DND-41 (cell line): ENCODE measurements around the gene AGXT.

Experiments
- ATAC-seq: fragments of 200-7000 bp; cut with Tn5 transposase; 3 replicates; pipeline ENCODE4 v1.9.1; 2021; ENCODE audit warnings: low read depth; ENCODE audit not compliant: insufficient read depth
- DNase-seq: peaks from one replicate; pipeline ENCODE4 v3.0.0-alpha.2; 2020
- H2AFZ ChIP-seq: 2 replicates; pipeline ENCODE4 v1.6.0; 2012; ENCODE audit warnings: low read depth, low read length
- H3K27ac ChIP-seq: 2 replicates; pipeline ENCODE4 v1.5.1; 2012; ENCODE audit warnings: low read length, inconsistent platforms
- H3K27me3 ChIP-seq: fragments of 200-600 bp; sonication (generic); 2 replicates; pipeline ENCODE4 v1.6.0; 2012; ENCODE audit warnings: low read length, mild to moderate bottlenecking, inconsistent platforms; ENCODE audit not compliant: insufficient read depth, poor library complexity
- H3K36me3 ChIP-seq: 2 replicates; pipeline ENCODE4 v1.5.1; 2012; ENCODE audit warnings: low read length, inconsistent platforms; ENCODE audit not compliant: insufficient read depth
- H3K4me1 ChIP-seq: 2 replicates; pipeline ENCODE4 v1.5.1; 2012; ENCODE audit warnings: mild to moderate bottlenecking, low read length; ENCODE audit not compliant: insufficient read depth
- H3K4me2 ChIP-seq: 2 replicates; pipeline ENCODE4 v1.6.0; 2012; ENCODE audit warnings: mild to moderate bottlenecking, moderate library complexity, low read length, inconsistent platforms; ENCODE audit not compliant: insufficient read depth
- H3K4me3 ChIP-seq, 2 experiments: fragments of 200-600 bp in 1 of 2; shearing (Covaris generic) in 1 of 2; 2 replicates each; pipeline ENCODE4 v1.5.1; 2012 to 2016; ENCODE audit warnings: inconsistent platforms in 2 of 2, low read length in 2 of 2, mild to moderate bottlenecking in 2 of 2, low read depth in 1 of 2, moderate library complexity in 1 of 2
- H3K79me2 ChIP-seq: 2 replicates; pipeline ENCODE4 v1.6.0; 2012; ENCODE audit warnings: low read length, inconsistent platforms; ENCODE audit not compliant: insufficient read depth
- H3K9ac ChIP-seq: 2 replicates; pipeline ENCODE4 v1.6.0; 2012; ENCODE audit warnings: low read depth, mild to moderate bottlenecking, inconsistent platforms, low read length, moderate library complexity
- H3K9me3 ChIP-seq: 2 replicates; pipeline ENCODE4 v1.5.1; 2012; ENCODE audit warnings: low read length, moderate library complexity, mild to moderate bottlenecking, inconsistent platforms; ENCODE audit not compliant: insufficient read depth, severe bottlenecking
- H4K20me1 ChIP-seq: 2 replicates; pipeline ENCODE4 v1.6.0; 2012; ENCODE audit warnings: low read length; ENCODE audit not compliant: insufficient read depth
- EZH2 ChIP-seq: IDR thresholded peaks from 3 replicates; pipeline ENCODE4 v1.6.1; 2012; ENCODE audit warnings: borderline replicate concordance, low read depth, mild to moderate bottlenecking, moderate library complexity, low read length, inconsistent platforms; ENCODE audit not compliant: severe bottlenecking
- TF ChIP-seq, protein P1 (sequence below): IDR thresholded peaks from 2 replicates; pipeline ENCODE4 v1.5.1; 2012; ENCODE audit warnings: borderline replicate concordance, low read length, moderate library complexity, mild to moderate bottlenecking; ENCODE audit not compliant: poor library complexity, severe bottlenecking; ENCODE audit errors: extremely low read depth

AGXT gene

DNA sequence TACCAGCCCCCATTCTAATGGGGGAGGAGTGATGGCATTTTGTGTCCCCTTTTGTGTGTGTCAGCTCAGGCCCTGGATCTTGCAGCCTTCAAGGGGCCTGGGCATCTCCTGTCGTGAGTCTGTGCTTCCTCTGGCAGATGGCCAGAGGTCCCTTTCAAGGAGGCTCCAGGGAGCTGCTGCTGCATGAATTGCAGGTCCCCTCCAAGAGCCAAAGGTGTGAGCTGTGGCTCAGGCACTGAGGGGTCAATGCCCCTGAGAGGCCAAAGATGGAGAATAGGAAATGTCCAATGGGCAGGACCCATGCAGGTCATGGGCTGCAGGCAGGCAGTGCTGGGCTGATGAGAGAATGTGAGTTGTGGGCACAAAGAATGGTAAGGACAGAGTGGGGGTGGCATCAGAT, 16.9 kb downstream of the AGXT start:
- Histone ChIP-seq H3K4me1 (no peaks in the 10 kb centered on the region), H3K4me2 (no peak overlapping the region), H3K4me3 (no peak overlapping the region), H3K27me3 (peaks cover 3% of the 10 kb centered on the region), H3K9me3 (no peaks in the 10 kb centered on the region), H4K20me1 (no peaks in the 10 kb centered on the region), H3K79me2 (no peaks in the 10 kb centered on the region), H3K27ac (no peak overlapping the region), H3K36me3 (no peaks in the 10 kb centered on the region), H3K9ac (no peak overlapping the region), H2AFZ (no peak overlapping the region)
- DNase-seq (no peak), ATAC-seq (no peak)
- no peak for TF ChIP-seq EZH2
- TF ChIP-seq, protein P1, sequence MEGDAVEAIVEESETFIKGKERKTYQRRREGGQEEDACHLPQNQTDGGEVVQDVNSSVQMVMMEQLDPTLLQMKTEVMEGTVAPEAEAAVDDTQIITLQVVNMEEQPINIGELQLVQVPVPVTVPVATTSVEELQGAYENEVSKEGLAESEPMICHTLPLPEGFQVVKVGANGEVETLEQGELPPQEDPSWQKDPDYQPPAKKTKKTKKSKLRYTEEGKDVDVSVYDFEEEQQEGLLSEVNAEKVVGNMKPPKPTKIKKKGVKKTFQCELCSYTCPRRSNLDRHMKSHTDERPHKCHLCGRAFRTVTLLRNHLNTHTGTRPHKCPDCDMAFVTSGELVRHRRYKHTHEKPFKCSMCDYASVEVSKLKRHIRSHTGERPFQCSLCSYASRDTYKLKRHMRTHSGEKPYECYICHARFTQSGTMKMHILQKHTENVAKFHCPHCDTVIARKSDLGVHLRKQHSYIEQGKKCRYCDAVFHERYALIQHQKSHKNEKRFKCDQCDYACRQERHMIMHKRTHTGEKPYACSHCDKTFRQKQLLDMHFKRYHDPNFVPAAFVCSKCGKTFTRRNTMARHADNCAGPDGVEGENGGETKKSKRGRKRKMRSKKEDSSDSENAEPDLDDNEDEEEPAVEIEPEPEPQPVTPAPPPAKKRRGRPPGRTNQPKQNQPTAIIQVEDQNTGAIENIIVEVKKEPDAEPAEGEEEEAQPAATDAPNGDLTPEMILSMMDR: no peak

DNA sequence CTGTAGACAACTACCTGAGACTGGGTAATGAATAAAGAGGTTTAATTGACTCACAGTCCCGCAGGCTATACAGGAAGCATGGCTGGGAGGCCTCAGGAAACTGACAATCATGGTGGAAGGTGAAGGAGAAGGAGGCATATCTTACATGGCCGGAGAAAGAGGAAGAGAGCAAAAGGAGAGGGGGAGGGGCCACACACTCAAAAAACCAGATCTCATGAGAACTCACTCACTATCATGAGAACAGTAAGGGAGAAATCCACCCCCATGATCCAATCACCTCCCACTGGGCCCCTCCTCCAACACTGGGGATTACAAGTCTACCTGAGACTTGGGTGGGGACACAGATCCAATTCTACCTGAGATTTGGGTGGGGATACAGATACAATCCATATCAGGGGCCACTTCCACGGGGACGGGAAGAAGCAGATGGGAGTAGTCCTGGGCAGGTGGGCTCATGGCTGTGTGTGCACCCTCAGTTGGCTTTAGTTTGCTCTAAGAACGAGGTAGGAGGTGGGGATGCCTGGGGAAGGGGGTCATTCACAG, 17.5 kb downstream of the AGXT start:
- no peak overlapping the region for H3K4me2 ChIP-seq
- ATAC-seq (no peak), DNase-seq (no peak)
- H3K27me3 ChIP-seq: peaks cover 3% of the 10 kb centered on the region
- H3K4me1 ChIP-seq: no peaks in the 10 kb centered on the region
- no peaks in the 10 kb centered on the region for H4K20me1 ChIP-seq
- H3K36me3 ChIP-seq: no peaks in the 10 kb centered on the region
- no peak overlapping the region for H3K4me3 ChIP-seq
- no peaks in the 10 kb centered on the region for H3K79me2 ChIP-seq
- no peak overlapping the region for H2AFZ ChIP-seq
- no peak overlapping the region for H3K27ac ChIP-seq
- no peaks in the 10 kb centered on the region for H3K9me3 ChIP-seq
- no peak overlapping the region for H3K9ac ChIP-seq
- TF ChIP-seq, protein P1: no peak
- no peak for TF ChIP-seq EZH2

DNA sequence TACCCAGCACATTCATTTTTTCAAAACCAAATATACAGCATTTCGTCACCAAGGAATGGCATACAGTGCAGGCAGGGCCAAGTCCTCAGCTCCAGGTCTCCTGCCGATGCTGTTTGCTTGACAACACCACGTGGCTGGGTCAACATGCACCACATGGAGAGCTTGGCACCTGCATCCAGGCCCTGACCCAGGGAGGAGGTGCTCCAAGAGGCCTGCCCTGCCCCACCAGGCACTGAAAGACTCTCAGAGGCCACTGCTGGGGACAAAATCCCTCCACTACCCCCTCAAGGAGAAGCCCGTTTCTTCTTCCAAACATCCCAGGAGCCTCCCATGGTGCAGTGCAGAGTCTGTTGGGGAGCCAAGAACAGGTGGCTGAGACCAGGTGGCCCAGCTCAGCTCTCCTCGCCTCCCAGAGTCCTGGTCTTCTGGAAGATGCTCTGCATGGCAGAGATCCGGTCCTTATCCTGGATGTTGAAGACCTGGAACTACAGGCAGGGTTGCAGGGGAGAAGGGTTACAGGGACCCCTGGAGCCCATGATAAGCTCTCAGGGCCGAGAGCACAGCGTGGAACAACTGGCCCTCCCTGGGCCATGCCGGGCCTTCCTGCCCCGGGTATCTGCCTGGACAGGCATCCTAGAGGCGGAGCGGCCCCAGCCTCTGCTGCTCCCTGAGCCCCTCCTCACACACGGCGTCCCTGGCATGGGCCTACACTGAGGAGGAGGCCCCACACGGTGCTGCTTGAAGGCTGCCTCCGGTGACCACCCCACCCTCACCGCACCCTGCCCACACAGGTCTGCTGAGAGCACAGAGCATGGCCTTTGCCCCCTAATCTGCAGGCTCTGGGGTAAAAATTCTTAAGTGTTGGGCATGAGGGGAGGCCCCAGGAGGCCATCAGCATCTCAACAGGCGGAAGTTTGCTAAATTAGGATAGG, 18.3 kb downstream of the AGXT start:
- ATAC-seq (no peak), DNase-seq (no peak)
- Histone ChIP-seq H3K9me3 (no peaks in the 10 kb centered on the region), H3K27me3 (peaks cover 3% of the 10 kb centered on the region), H3K4me2 (no peak overlapping the region), H4K20me1 (no peaks in the 10 kb centered on the region), H3K27ac (no peak overlapping the region), H3K36me3 (no peaks in the 10 kb centered on the region), H3K4me1 (no peaks in the 10 kb centered on the region), H3K4me3 (no peak overlapping the region), H3K79me2 (no peaks in the 10 kb centered on the region), H3K9ac (no peak overlapping the region), H2AFZ (no peak overlapping the region)
- TF ChIP-seq, protein P1: no peak
- TF ChIP-seq EZH2: no peak
